ENCODE results near the gene OR56A3.

- TF ChIP-seq CTCF (IDR thresholded peaks at IDR 0.05) (no peak), EP300 (IDR thresholded peaks at IDR 0.05) (no peak)
Measured at GRCh38 chr11:5928811-5929210, 13.2 kb upstream of the OR56A3 start.
